Limb (tissue), 2 donors: ENCODE data around the gene S100A9.

ENCODE experiments used
- DNase-seq, 2 donors: peaks; one replicate each; pipeline ENCODE4 v3.0.0-alpha.2; 2016; ENCODE audit errors: extremely low spot score in 2 of 2

The S100A9 gene

DNA sequence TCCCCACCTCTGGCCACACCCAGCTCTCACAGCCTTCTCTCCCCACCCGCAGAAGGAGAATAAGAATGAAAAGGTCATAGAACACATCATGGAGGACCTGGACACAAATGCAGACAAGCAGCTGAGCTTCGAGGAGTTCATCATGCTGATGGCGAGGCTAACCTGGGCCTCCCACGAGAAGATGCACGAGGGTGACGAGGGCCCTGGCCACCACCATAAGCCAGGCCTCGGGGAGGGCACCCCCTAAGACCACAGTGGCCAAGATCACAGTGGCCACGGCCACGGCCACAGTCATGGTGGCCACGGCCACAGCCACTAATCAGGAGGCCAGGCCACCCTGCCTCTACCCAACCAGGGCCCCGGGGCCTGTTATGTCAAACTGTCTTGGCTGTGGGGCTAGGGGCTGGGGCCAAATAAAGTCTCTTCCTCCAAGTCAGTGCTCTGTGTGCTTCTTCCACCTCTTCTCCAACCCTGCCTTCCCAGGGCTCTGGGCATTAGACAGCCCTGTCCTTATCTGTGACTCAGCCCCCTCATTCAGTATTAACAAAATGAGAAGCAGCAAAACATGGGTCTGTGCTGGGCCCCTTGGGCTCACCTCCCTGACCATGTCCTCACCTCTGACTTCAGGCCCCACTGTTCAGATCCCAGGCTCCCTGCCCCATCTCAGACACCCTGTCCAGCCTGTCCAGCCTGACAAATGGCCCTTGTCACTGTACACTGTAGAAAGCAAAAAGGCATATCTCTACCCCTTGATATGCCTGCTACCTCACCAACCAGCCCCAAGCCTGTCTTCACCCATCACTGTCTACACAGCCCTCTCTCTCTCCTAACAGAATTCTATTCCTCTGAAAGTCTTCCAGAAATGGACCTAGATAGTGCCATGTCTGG is 3.2 kb downstream of the S100A9 start:
- no peak for DNase-seq

DNA sequence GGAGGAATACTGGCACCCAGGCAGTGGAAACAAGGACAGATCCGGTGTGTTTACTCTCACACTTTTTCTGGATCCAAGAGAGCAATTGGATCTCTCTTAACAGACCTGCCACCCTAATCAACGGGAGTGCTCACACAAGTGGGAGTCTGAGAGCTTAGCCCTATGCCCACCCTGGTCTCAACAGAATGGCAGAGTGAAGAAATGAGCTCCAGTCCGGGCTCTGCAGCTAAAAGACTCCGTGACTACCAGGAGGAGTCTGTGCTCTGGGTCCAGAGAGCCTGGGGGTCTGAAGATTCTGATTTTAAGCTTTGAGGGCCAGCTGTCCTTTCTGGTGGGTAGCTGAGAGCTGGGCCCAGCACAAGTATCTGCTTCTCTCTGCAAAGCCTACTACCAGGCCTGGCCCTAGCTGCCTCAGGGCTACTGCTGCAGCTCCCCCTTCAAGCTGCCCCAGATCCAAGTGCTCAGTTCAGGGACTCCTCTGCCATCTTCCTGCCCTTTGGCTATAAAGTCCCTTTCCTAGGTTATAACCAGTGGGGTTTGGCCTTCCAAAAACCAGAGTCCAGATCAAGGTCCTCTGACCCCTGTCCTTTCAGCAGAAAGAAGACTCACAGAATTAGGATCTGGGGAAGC is 3.9 kb downstream of the S100A9 start:
- no peak for DNase-seq

DNA sequence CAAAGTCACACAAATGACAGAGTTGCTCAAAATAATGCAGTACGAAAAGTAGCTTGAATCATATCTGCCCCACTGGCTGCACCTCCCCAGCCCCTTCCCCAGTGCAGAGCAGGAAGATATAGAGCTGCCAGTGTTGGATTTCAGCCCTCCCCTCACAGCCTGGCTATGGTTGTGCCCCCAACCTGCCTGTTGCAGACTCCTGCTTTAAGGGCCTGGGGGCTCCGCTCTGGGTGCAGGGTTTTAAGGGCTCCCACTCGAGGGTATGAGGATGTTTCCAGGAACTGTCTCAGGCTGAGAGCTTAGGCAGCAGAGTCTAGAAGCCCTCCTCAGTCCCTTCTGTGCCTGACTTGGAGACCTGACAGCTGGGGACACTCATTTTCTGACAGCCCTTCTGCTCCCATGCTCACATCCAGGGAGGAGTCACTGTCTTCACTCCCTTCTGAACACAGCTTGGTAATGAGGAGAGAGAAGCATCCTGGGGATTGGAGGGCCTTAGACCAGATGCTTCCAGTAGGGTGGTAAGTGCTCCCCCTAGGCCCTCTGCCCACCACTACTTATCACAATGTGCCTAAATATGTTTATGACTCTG is 4.6 kb downstream of the S100A9 start:
- DNase-seq = no peak

DNA sequence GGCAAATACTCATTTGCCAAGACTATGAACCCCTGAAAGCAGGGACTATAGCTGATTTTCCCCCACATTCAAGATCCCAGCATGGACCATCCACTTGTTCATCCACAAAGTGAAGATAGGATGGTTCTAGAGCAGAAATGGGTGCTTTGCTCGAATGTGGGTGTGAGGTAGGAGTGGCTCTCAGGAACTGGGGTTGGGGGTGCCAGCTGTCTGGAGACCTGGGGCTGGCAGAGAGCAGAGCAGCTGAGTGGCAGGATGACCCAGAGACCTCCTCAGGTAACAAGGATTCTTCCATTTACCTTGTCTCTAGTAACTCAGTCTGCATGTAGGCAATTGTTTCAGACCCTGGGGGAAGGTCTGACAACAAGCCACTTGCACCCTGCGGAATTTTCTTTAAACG is 6.0 kb downstream of the S100A9 start:
- no peak for DNase-seq

DNA sequence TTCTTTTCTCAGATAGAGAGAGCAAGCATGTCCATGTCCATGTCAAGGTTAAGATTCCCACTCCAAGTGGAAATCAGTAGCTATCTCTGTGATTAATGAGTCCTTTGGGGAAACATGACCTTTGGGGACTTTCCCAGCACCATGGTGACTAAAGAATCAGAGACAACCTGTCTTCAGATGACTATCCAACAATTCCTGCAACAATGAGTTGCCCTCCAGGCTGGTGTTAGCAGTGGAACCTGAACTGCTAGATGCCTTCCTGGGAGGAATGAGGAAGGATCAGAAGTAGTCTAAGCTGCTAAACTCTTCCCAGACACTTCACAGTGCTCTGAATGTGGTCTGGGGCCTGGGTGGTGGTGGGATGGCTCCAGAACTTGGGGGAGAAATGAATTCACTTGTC is 6.5 kb downstream of the S100A9 start:
- no peak for DNase-seq

DNA sequence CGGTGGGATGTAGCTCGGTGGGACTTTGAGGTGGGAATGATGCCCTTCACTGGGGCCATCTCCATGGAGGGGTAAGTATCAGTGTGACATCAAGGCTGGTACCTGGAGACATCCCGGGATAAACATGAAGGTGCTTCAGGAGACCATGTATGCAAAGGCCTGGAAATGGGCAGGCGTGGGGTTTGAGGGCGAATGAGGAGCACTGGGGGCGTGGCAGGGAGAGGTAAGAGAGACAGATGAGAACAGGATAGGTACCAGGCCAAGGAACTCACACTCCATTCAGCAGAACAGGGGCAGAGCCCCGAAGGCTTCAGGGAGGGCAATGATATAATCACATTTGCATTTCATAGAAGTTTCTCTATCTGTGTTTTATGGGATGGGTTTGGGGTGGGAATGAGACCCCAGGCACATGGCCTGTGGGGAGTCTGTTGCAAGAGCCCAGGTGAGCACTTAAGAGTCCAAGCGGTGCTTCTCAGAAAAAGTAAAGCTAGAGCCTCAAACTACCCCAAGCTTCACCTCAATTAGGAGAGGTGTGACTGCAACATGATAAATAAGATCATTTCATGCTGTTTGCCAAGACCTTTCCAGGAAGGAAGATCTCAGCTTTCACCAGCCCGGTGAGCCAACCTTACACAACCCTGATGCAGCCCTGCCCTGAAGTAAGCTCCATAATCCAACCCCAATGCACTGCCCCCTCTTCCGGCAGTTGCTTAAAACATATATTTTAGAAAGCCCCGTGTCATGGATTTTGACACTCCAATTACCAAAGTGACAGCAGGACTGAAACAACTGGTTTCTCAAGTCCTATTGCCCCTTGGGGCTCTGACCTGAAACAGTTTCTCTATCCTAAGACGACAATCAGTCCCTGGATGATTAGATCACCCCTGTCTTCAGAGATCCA is 7.4 kb downstream of the S100A9 start:
- no peak for DNase-seq

DNA sequence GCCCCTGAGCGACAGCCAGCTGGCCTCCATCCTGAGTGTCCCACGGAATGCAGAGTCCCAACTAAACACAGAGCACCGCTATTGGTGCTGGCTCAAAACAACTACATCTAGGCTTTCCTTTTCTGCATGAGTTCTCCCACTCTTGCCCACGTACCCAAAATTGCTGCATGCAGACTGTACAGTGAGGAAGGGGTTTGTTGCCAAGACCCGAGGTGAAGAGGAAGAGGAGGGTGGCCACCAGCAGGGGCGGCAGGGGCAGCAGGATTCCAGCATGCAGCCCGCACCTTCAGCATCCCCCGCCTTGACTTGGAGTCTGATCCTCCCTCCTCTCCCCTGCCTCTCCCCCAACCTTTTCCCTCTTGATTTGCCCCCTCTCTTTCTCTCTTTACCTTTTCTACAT is 8.0 kb downstream of the S100A9 start:
- no peak for DNase-seq

DNA sequence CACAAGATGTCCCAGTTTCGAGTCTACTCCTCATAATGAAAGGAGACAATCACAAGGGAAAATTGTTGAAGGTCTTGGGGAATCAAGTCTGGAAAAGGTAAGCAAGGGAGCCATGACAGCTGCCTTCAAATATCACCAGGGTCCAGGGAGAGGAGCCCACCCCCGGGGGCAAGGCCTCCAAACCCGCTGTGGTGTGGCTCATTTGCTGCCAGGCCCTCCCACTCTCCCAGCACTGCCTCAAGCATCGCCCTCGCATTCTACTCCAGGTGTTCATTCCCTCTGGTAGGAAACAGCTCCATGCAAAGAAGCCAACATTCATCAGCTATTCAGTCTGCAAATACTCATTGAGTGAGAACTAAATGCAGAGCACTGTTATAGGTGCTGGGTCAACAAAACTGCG is 8.6 kb downstream of the S100A9 start:
- no peak for DNase-seq

DNA sequence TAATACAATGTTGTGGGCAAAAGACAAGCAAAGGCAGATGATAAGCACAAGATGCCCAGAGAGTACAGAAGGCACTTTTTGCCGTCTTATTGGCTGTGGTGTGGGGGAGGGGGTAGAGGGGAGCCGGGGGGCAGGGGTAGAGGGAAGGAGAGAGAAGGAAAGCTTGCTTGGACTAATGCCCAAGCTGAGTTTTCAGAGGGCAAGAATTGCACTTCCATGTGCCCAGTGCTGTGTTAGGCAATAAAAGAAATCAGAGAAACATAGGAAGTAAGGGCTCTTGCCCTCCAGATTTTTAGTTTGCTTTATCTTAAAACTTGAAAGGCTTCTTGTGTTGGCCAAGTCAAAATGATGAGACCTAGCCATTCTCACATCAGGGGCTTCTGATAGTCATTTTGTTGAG is 9.4 kb downstream of the S100A9 start:
- DNase-seq = no peak

DNA sequence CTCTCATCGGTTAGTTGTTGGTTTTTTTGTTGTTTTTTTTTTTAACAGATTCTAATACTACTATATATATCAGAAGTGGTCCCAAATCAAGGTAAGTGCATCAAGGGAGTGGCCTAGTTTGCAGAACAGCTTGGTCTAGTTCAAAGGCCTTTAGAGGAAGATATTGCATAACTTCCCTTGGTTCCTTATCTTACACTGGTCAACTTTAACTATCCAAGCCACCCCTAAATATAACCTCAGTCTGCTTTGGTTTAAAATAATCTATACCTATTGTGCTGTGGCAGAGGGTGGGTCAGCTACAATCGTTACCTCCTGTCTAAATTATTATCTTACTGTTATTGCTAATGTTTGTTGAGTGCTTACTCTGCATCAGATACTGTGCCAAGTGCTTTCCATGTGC is 10.8 kb downstream of the S100A9 start:
- no peak for DNase-seq

DNA sequence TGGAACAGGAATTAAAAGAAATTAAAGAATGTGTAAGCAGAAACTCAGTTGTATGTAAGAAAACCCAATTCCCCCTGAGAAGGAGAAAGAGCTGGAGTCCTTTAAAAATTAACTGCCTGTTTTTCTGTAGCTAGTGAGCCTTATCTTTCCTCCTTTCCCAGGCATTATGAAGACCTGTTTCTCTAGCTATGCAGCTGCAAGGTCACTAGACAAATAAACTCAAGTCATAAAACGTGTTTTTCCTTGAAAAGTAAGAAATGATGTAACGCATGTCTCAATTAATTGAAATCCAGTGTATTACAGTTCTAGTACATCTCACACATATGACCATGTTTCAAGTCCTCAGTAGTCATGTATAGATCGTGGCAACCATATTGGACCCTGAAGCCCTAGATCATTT is 12.5 kb downstream of the S100A9 start:
- no peak for DNase-seq

DNA sequence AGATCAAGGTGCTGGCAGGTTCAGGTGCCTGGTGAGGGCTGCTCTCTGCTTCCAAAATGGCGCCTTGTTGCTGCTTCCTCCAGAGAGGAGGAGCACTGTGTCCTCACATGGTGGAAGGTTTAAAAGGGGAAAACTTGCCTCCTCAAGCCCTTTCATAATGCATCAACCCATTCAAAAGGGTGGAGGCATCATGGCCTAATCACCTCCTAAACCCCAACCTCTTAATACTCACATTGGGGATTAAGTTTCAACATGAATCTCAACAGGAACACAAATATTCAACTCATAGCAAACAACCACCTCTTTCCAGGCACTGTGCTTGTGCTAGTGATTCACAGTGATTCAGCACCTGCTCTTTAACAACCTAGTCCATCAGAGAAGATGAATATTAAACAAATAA is 13.6 kb downstream of the S100A9 start:
- no peak for DNase-seq

DNA sequence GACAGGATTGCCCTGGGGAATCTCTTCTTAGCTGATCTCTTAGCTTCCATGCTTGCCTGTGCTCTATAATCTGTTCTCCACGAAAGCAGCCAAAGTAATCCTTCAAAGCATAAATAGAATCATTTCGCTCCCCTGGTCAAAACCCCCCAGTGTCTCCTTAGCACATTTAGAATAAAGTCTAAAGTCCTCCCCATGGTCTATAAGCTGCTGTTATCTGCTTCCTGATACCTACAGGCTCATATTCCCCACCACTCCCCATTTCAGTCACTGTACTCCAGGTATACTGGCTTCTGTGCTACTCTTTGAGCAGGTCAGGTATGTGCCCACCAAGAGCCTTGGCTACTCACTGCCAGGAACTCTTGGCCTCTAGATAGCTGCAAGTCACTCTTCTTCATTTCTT is 14.9 kb downstream of the S100A9 start:
- no peak for DNase-seq

DNA sequence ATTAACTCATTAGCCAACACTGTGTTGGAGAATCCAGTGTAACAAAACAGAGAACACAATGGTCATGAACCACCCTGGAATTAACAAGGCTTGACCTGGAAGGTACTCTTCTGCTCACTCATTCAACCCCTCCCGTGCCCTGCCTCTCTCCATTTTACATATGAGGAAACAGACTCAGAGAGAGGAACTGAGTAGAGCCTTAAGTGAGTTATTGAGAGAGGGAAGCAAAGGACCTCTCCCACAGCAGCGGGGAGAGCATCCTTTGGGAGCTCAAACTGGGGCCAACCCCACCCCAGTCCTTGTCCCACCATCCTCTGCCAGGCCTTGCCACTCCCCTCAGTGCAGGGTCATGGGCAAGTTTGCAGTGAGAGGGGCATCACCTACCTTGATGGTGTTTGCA is 16.4 kb downstream of the S100A9 start:
- DNase-seq = no peak

DNA sequence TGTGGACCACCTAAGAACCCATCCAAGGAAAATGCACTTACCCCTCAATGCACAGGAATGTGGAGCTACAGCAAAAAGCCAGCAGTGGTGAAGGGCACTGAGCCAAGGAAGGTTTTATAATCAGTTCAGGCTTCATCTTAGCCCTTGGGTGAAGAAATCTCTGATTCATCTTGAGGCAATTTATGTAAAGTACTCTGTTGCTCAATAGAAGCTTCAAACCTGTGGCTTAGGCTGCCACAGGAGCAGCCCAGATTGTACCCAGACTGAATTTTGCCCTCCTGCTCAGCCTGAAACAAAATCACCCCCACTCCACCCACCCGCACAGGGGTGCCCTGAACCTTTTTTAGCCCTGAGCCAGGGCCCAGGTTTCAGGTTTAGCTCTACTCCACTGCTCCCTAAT is 17.9 kb downstream of the S100A9 start, which contains the start of gene S100A12:
S100A12 (minus strand) TSS at position 111 of the 400 bp plus-strand sequence. CDS start 1,029 bp downstream, outside the sequence.
- no peak for DNase-seq

DNA sequence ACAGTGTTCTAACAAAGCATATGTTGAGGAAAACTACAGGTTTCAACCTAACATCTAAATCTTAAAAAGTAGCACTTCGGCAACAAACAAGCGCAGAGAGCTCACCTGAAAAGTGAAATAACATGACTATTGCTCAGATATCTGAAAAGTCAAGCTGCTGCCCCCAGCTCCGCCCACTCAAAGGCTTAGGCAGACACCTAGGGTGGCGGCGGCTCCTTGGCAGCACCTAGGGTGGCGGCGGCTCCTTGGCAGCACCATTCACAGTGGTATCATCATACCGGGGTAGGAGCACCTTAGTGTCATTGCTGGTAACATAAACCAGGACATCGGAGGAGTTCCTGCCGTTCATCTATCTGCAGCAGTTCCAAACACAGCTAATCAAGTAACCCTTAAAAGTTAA is 21.9 kb downstream of the S100A9 start:
- no peak for DNase-seq

DNA sequence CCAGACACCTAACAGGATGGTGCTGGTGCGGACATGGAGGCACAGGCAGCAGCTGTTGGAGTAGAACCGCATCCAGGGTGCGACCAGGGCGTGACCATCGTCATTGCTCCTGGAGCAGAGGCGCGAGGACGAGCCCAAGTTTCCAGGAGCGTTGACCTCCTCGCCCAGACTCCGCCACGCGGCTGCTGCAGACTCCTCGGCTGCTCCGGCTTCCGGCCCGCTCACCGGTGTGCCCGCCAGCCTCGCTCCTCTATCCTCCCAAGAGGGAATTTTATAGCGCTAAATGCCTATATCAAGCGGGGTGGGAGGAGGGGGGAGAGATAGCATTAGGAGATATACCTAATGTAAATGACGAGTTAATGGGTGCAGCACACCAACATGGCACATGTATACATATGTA is 23.1 kb downstream of the S100A9 start:
- no peak for DNase-seq

DNA sequence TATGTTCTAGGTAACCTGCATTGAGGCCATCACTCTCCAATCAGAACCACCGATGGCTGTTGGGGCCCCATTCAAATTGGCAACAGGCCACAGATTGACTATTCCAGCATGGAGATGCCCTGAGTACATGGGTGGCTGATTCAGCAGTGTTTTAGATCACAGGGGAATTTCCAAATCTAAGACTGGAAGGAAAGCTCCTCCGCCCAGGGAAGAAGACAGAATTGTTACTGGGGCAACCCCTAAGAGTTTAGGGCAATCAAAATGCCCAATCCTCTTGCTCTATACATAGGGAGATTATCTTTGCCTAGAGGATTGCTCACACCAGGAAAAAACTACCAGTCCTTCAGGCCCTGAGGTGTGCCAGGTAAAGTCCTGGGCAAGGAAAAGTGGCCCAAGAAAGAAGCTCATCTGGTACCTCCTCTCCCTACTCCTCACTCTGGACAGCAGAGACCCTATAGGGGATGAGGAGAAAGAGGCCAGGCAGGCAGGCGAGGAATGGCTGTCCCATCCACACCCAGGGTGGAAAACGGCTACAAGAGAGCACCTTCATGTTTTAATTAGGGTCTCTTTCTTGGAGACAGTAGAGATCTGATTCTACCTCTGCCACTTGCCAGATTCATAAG is 27.4 kb downstream of the S100A9 start:
- DNase-seq = no peak

DNA sequence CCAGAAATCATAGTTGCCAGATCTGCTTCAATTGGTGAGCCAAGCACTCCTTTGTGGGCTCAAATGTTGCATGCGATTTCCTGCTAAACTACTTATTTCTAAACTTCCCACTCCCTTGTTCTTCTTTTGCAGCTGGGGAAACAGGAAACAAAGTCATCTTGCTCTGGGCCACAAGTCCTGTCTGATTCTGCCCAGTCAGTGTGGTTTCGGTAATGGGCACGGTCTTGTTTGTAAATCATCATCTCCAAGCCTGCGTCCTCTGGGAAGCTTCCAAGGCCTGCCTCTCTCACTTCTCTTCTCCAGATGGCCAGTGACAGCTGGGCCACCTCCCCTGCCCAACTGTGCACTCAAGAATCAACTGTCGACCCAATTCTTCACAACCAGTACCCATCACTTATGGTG is 28.8 kb downstream of the S100A9 start:
- no peak for DNase-seq

DNA sequence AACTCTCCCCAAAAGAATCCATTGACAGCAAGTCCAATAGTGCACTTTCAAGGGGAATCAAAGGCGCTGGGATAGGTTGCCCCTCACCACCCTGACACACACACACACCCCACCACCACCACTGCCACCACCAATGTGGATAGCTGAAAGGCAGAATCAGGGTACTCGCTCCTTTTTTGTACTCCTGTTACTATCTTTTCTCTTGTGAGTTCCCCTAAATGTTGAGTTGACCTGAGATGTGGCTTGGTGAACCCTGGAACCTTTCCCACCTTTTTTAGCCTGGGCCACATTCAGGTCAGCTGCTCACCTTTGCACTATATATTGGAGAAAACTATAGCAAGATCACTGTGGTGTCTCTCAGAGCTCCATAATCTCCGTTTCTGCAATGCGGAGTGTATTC is 29.3 kb downstream of the S100A9 start:
- no peak for DNase-seq

DNA sequence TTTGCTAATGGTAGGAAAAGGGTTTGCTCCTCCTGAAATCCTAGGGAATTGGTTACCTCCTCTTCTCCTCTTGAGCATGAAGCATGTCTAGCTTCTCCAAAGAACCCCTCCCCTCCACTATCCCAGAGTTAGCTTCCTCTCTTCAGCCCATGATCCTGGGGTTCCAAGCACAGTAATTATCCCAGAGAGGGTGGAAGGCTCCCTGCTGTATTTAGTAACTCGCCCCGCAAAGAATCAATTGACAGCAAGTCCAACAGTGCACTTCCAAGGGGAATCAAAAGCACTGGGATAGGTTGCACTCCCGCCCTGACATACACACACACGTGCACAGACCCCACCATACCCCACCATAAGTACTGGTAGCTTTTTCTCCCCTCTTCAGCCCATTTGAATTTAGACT is 30.1 kb downstream of the S100A9 start:
- no peak for DNase-seq
